NK-92 treated with Interleukin-12 subunit alpha and Interleukin-12 subunit beta, amount 100 ng/mL, for 24 hours (cell line): ENCODE data around the gene TRPV2.

Experiments
- DNase-seq: peaks from one replicate; lab custom pipeline; 2025; lab: John Stamatoyannopoulos, UW

The TRPV2 gene

DNA sequence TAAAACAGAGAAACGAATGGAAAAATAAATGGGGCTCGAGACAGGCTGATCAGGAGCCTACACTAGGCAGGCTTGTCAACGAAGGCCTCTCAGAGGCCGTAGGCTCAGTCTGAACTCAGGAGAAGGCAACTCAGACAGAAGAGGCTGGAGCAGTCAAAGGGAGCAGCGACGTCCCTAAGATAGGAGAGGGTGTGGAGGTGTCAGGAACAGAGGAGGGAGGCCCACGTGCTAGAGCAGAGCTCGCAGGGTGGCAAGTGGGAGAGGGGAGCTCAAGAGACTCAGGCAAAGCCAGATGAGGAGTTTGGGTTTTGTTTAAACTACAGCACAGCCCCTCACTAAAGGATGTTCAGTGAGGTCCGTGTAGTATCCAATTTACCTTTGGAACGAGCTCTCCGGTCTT lies 43.9 kb downstream of the TRPV2 start:
- DNase-seq, result no peak

DNA sequence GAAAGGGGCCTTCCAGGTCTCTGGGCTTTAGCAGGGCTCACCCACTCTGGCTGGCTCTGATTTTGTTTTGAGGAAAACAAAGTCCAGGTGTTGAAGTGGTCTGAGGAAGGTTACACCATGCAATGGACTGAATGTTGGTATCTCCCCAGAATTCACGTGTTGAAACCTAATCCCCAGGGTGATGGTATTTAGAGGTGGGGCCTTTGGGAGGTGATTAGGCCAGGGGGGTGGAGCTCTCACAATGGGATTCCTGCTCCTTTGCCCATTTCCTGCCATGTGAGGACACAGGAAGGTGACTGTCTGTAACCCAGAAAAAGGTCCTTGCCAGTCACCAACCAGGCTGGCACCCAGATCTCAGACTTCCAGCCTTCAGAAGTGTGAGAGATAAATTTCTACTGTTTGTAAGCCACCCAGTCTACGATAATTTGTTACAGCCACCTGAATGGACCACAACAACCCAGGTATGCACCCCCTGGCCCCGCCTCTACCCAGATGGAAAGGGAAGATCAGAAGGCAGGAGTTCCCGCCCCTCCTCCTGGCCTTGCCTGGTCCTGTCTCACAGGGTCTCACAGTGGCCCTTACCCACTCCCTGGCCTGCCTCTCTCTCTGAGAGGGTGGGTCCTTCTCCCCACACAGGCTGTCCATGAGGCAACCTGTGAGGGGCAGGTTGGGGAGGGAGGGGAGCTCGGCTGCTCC lies 44.6 kb downstream of the TRPV2 start:
- no peak for DNase-seq

DNA sequence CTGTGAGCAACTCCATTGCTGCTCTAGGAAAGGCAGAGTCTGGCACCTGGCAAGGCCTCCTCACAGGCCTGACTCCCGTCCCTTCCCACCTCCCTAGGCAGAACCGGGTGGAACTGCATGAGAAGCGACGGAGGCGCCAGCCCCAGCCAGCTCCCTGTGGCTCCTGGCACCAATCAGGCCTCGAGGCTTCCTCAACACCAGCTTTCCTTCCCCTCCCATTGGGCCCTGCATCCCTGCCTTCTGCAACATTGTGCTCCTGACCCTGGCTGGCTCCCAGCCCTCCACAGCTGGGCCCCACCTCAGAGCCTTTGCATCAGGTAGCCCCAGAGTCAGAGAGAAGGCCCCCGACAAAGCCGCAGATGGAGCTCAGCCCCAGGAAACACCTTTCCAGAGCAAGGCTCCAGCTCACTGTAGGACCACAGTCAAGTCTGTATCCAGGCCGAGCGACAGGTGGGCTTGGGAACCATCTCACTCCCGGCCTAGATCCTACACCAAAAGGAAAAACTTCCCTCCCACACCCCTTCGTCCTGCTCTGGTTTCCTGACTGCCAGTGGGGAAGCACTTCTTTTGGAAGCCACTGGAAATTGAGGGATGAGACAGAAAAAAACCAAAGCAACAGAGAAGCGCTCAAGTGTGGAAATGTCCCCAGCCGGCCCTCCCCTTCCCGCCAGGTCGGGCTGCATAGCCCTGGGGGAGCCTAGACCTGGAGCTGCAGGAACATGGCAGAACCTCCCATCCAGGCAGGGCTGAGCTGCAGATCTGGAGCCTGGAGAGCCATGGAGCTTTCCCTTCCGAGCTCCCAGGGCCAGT lies 45.6 kb downstream of the TRPV2 start:
- DNase-seq, result no peak

DNA sequence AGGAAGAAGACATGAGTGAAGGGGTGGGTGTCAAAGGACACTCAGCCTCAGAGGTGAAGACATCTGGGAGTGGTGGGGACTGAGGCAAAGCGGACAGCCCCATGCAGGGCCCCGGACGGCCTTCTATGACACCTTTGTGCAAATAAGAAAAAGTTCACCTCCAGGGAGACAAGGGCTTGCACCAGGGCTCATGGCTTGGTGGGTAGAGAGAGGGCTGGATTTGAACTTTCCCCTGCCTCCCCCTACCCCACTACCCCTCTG lies 46.2 kb downstream of the TRPV2 start:
- no peak for DNase-seq

DNA sequence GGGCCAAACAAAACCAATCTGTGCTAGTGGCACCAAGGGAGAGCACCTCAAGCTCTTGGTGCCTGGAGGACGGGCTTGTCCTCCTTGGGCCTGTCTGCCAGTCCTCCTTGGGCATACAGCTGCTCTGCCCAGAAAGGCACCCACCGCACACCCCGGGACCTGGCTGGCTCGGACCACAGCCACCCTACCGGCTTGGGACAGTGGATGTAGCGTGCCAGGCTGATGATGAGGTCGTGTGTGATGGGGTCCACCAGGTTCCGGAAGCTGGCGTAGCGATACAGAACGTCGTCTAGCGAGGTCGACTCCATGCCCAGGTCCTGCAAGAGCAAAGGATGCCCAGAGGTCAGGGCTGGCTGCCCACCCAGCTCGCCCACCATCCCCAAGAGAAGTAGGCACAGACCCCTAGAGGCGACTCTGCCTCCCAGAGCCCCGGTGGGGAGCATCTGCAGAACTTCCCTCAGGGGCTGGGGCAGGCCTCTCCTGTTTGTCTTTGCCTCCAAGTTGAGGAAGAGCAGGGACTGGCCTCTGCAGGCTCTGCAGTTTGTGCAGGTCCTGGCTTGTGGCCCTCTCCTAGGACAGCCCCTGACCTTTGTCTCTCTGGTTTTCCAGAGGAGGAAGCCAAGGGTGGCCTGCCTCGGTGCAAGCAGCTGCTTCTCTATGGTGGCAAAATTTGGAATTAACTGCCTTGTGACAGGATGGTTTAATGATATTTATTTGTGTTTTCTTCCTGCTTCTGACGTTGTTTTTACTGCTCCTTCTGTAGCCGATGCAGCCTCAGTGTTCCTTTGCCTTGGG lies 46.9 kb downstream of the TRPV2 start:
- DNase-seq, result no peak

DNA sequence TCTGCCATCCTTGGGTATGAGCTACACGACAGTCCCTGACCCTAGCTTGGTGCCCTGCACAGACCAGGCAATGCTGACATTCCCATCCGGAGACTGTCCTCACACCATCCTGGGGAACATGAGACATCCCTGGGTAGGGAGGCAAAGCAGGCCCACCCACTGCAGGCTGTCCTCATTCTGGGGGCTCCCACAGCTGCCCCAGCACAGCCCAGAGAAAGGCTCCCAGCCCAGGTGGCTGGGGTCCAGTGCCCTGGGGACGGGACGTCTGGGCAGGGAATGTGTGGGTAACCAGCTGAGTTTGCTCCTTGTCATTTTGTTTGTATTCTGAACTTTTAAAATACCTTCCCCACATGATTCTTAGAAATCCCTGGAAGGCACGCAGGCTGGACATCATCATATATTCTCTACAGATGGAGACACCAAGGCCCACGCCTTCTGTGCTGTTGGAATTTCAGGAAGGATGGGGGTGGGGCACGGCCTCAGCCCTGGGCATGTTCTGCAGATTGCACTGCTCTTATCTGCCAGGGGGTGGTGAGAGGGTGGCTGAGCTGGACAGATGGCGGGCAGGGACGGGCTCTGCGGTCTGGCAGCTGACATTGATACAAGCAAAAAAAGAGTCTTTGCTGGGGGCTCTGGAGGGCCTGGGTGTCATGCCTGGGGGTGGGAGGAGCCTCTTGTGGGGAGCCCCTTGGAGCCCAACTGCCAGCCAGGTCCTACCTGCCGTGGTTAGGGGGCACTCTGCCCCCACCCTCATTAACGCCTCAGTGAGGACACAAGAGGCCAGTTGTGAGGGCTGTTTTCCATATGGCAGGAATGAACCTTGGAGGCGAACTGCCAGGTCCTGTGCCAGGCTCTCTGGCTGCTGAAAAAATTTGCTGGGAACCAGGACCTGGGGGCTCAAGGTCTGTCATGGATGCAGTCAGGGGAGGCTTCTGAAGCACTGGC lies 48.3 kb downstream of the TRPV2 start:
- DNase-seq, result no peak

DNA sequence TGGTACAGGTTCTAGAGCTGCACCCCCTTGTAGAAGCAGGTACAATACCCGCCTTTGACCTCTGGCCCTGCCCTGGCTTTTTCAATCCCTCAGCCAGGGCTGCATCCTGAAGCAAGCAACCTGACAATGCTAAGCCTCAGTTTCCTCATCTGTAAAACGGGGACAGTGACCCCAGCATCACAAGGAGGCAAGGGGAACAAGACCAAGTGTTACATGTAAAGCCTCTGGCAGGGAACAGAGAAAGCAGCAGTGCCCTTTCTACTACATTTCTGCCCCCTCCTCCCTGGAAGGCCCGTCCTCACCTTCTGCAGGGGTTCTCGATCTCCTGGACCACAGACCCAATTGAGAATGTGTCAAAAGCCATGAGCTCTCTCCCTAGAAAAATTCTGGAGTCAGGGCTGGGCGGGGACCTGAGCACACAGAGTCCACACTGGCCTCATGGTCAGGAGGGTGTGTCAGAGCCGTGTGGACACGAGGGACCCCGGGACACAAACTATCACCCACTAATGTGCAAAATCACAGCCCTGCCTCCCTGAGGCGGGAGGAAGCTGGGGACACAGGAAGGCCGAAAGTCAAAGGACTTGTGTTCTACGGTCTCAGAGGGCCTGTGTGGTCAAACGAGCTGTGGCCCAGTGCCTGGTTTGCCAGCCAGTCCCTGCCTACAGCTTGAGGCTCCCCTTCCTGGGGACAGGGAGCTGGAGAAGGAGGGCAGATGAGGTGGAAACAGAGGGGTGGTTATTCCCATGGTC lies 49.1 kb downstream of the TRPV2 start:
- DNase-seq, result no peak

DNA sequence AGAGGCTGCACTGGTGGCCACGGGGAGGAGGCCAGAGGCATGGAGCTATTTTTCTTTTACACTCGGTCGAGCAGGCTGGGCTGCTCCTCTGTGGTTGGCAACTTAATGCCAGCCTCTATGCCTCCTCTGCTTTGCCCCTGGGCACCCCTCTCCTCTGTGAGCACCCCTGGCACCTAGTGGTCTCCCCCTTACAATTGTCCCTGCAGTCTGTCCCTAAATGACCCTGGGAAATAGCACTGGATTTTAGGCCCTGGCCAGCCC lies 49.6 kb downstream of the TRPV2 start:
- no peak for DNase-seq

DNA sequence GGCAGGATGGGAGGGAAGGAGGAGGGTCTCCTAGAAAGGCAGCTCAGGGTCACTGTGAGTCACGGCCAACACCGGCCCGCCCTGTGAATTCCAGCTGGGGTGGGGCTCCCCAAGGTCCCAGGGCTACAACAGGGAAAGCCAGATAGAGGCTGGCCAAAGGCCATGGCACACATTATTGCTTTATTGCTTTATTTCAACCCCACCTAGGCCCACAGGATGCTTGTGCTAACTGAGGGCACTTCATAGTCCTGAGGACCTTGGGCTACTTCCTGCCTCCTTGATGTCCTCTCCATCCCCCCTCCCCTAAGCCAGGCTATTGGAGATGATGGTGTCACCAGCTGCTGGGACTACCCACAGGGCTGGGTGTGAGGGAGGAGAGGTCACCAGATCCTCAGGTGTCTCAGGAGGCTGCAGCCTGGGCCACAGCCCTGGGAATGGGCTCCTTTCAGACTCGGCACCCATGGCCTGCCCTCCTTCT lies 50.5 kb downstream of the TRPV2 start:
- no peak for DNase-seq

DNA sequence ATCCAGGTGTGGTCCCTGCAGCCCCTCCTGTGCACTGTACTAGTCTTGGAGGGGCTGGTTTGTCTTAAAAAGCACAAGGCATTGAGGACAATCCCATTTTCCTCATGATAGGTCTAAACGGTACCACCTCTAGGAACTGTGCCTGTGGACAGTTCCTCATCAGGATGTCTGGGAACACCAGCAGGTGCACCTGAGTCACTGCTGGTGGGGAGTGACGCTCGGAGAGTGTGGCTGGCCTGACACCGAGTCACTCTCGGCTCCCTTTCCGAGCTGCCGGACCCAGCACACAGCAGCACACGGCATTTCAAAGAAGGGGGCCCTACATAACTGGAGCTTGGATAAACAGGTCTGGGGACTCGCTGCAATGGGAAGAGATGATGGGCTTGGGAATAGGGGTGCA lies 51.0 kb downstream of the TRPV2 start:
- DNase-seq, result no peak

DNA sequence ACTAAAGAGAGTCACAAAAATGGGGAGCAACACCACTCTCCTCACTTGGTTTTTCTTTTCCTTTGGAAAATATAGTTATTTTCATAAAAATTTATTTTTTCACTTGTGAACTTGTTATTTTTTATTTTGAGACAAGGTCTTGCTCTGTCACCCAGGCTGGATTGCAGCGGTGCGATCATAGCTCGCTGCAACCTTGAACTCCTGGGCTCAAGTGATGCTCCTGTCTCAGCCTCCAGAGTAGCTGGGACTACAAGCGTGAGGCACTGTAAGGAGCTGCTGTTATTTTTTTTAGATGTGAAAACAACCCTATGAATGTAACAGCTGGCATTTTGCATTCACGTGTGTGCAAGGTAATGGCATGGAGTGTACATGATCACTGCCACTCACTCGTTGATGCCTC lies 51.7 kb downstream of the TRPV2 start:
- no peak for DNase-seq

DNA sequence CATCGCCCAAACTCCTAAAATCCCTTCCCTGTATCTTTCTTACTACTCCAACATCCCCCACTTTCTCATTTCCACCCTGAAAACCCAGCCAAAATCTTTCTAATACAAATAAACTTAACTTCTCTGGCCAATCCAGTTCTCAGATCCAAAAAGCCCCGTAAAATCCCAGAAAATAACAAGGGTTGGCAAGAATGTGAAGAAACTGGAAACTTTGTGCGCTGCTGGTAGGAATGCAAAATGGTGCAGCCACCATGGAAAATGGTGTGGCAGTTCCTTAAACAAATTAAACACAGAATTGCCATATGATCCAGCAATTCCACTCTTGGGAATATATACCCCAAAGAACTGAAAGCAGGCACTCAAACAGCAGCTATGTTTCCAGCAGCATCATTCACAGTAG lies 52.5 kb downstream of the TRPV2 start:
- no peak for DNase-seq

DNA sequence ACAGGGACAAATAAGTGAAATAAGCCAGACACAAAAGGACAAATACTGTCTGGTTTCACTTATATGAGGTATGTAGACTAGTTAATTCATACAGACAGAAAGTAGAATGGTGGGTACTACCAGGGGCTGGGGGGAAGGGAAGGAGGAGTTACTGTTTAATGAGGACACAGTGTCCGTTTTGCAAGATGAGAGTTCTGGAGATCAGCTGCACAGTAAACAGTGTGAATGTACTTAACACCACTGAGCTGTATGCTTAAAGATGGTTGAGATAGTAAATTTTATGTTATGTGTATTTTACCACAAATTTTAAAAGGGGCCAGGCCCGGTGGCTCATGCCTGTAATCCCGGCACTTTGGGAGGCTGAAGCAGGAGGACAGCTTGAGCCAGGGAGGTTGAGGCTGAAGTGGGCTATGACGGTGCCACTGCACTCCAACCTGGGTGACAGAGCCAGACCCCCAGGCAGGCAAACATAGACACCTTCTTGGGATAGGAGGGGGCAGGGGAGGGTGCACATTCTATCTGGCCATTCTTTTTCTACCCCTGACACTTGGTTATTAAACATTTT lies 53.1 kb downstream of the TRPV2 start:
- no peak for DNase-seq

DNA sequence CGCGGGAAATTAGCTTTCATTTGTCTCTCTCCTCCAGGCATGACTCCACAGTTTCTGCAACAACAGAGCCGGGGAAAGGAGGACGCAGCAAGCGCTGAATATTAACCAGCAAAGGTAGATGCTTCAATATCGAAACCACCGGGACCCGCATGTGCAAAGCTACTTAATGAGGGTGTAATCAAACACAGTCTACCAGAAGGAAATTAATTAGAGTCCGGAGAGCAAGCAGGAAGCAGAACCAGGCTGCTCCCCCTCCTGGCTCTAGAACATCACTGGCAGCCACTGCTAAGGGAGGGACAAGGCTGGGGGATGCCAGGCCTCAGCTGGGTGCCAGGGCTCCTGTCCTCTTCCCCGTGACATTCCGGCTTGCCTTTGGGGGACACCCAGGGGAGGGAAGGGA lies 54.9 kb downstream of the TRPV2 start:
- DNase-seq, result no peak

DNA sequence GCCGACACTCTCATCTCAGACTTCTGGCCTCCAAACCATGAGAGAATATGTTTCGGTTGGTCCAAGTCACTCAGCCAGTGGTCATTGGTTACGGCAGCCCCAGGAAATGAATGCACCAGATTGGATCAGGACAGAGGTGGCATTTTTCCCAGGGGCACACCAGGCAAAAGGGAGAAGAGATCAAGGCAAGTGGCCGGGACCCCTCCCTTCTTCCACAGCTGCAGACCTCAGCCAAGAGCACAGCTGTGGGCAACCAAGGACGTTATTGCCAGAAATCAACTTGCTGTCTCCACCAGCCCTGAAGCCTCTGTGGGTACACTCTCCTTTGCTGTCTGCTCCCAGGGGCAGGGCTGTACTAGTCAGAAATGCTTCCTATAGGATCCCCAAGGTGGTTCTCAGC lies 55.9 kb downstream of the TRPV2 start:
- no peak for DNase-seq

DNA sequence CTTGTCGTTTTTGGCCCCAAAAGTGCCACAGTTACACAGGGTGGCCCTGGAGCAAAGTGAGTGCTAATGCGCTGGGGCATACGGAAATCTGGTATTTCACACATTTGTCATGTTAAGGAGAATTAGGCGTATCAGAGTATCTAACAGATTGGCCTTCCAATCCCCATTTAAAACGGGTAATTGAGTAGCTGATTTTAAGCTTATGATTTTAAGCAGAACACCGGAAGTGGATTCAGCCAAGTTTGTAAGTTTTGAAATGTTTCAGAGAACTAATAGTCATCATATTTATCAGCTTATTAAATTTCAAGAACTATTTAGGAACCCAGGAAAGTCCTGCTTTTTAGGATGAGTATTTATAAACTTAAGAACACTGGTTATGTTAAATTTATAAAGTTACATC lies 57.2 kb downstream of the TRPV2 start:
- no peak for DNase-seq

DNA sequence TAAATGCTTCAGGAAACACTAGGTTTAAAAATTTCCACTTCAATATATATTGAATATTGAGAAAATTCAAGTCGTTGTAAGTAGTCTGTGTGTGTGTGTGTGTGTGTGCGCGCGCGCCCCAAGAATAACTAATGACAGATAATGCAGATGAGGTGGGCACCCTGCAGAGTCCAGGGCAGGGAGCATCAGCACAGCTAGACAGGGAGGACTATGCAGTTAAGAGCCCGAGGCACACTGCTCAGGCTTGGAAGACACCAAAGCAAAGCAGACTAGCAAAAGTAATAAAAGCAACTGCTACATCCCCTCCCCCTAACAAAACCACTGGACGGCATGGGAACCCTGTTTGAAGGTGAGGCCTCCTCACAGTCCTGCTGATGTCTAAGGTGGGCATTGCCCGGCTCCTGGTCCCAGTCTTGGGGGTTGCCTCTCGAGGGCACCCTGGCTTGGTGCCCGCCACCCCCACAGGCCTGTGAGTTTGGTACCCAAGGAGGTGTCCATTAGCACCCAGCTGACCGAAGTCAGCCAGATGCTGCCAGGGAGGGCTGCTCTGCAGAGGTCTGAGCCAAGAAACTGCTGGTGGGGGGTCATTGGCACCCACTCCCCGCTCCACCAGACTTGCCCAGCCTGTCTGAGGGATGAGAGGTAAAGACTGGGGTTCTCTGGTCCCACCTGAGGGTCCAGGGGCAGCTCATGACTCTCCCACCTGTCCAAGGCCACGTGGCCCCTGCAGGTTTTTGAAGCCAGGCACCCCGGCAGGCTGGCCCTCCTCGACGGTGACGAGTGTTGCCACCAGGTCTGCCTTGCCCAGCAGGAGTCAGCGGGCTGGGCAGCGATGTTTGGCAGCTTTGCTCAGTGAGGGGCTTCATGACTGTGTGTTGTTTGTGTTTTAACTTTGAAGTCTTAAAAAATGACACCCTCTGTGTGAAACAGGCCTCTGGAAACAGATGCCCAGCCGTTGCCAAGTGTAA lies 58.0 kb downstream of the TRPV2 start:
- no peak for DNase-seq

DNA sequence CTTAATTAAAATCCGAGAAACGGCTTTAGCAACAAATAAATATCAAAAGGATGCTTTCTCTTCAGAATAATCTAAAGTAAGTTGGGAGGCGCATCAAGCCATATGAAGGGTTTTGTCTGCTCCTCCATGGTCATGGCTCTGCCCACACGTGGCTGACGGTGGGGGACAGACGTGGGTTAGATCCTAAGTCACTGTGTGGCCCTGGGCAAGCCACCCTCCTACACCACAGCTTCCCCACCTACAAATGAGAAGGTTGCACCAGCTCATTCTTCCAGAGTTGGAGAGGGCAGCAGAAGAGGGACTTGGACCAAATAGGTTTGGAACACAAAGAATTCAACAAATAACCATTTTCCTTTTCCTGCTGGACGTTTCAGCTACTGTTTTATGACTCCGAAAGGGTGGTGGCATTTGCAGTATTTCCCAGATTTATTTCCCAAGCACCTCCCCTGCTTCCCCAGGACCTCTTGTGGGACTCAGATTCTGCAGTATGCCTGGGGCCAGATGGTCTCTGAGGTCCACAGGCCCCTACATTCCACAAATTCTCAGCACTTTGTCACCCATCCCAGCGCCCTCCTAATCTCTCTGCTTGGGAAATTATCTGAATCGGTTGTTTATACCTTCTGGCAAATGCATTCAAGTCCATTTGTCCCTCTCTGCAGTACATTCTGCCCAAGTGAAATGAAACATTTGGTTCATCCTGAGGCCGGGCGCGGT lies 58.8 kb downstream of the TRPV2 start:
- DNase-seq, result no peak

DNA sequence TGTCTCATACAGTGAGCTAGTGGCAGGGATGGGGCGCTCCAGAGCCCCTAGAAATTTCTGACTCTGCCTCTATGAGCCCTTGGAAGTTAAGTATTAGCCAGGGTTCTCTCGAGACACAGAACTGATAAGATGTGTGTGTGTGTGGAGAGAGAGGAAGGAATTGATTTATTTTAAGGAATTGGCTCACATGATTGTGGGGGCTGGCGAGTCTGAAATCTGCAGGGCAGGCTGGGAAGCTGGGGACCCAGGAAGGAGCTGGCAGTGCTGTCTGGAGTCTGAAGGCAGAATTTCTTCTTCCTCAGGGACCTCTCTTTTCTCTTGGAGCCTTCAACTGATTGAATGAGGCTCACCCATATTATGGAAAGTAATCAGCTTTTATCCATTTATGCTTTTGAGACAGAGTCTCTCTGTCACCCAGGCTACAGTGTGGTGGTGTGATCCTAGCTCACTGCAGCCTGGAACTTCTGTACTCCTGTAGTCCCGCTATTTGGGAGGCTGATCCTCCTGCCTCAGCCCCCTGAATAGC lies 59.9 kb downstream of the TRPV2 start:
- no peak for DNase-seq
